HG03460 (cell line): ENCODE measurements around the gene GAL3ST2.
"Not testable (repeated sequence)": the region's sequence is repeated elsewhere in the genome, so short reads cannot be mapped to it uniquely, and the experiment has no call there.

ENCODE experiments used
- ATAC-seq: cut with Tn5 transposase; IDR thresholded peaks from one replicate; pipeline ENCODE4 v1.9.1; 2021; ENCODE audit not compliant: unreplicated experiment

The GAL3ST2 gene

GRCh38 chr2:241767464-241768250 is 9.0 kb upstream of the GAL3ST2 start:
- ATAC-seq = no peak

- ATAC-seq = no peak
Measured at GRCh38 chr2:241768251-241768711, 8.3 kb upstream of the GAL3ST2 start.

- no peak for ATAC-seq
Measured at GRCh38 chr2:241768850-241769249, 7.8 kb upstream of the GAL3ST2 start.

- no peak for ATAC-seq
Measured at GRCh38 chr2:241769819-241770184, 6.8 kb upstream of the GAL3ST2 start.

GRCh38 chr2:241770185-241770935 is 6.3 kb upstream of the GAL3ST2 start:
- ATAC-seq = no peak

GRCh38 chr2:241770936-241771285 is 5.7 kb upstream of the GAL3ST2 start:
- ATAC-seq = no peak

GRCh38 chr2:241771286-241772062 is 5.1 kb upstream of the GAL3ST2 start:
- no peak for ATAC-seq

- ATAC-seq = no peak
Measured at GRCh38 chr2:241772063-241772499, 4.5 kb upstream of the GAL3ST2 start.

GRCh38 chr2:241773511-241774418 is 2.9 kb upstream of the GAL3ST2 start:
- ATAC-seq = no peak

- ATAC-seq = no peak
Measured at GRCh38 chr2:241774419-241775222, 2.0 kb upstream of the GAL3ST2 start.

- ATAC-seq = no peak
Measured at GRCh38 chr2:241775223-241776177, 1.1 kb upstream of the GAL3ST2 start.

- no peak for ATAC-seq
Measured at GRCh38 chr2:241777170-241777685, 606 bp downstream of the GAL3ST2 start.

GRCh38 chr2:241777686-241778627 is 1.3 kb downstream of the GAL3ST2 start:
- ATAC-seq = no peak

- ATAC-seq = no peak
Measured at GRCh38 chr2:241780939-241781569, 4.4 kb downstream of the GAL3ST2 start.

GRCh38 chr2:241782053-241782452 is 5.4 kb downstream of the GAL3ST2 start:
- not testable (repeated sequence) for ATAC-seq

GRCh38 chr2:241788135-241788534 is 11.5 kb downstream of the GAL3ST2 start:
- ATAC-seq = no peak

GRCh38 chr2:241788572-241788971 is 11.9 kb downstream of the GAL3ST2 start:
- ATAC-seq = no peak
